Activated naive CD8-positive, alpha-beta T cell (primary cell): Measurements from ENCODE around the gene DDX59.

Source experiments
- H3K27ac Mint-ChIP-seq: one replicate; pipeline ENCODE4 v1.8.0; 2021; ENCODE audit warnings: mixed read lengths
- H3K27me3 Mint-ChIP-seq: one replicate; pipeline ENCODE4 v1.8.0; 2021; ENCODE audit warnings: mixed read lengths
- H3K36me3 Mint-ChIP-seq: one replicate; pipeline ENCODE4 v1.8.0; 2021; ENCODE audit warnings: mixed read lengths
- H3K4me1 Mint-ChIP-seq: one replicate; pipeline ENCODE4 v1.8.0; 2021; ENCODE audit warnings: low read depth, mixed read lengths
- H3K4me3 Mint-ChIP-seq: one replicate; pipeline ENCODE4 v1.8.0; 2021; ENCODE audit warnings: mild to moderate bottlenecking, mixed read lengths
- H3K9me3 Mint-ChIP-seq: one replicate; pipeline ENCODE4 v1.8.0; 2021; ENCODE audit warnings: low read depth, mixed read lengths

Gene DDX59

GRCh38 chr1:200627575-200628222 lies 42.0 kb downstream of the DDX59 start:
- Mint-ChIP-seq H3K4me1 (peaks cover 34% of the 10 kb centered on the region), H3K4me3 (peak overlapping the region; percentile 35), H3K27me3 (no peaks in the 10 kb centered on the region), H3K27ac (peak overlapping the region; percentile 50), H3K36me3 (no peaks in the 10 kb centered on the region), H3K9me3 (no peaks in the 10 kb centered on the region)

- no peak overlapping the region for H3K27ac Mint-ChIP-seq
- no peak overlapping the region for H3K4me3 Mint-ChIP-seq
- H3K27me3 Mint-ChIP-seq: no peaks in the 10 kb centered on the region
- H3K9me3 Mint-ChIP-seq: no peaks in the 10 kb centered on the region
- H3K4me1 Mint-ChIP-seq: peaks cover 37% of the 10 kb centered on the region
- no peaks in the 10 kb centered on the region for H3K36me3 Mint-ChIP-seq
These were observed 42.7 kb downstream of the DDX59 start for GRCh38 chr1:200626853-200627534.

- Mint-ChIP-seq H3K9me3 (no peaks in the 10 kb centered on the region), H3K36me3 (no peaks in the 10 kb centered on the region), H3K4me3 (no peak overlapping the region), H3K4me1 (peaks cover 41% of the 10 kb centered on the region), H3K27ac (peak overlapping the region; percentile 70), H3K27me3 (no peaks in the 10 kb centered on the region)
These were observed 44.3 kb downstream of the DDX59 start for GRCh38 chr1:200625381-200625824.

- Mint-ChIP-seq H3K9me3 (no peaks in the 10 kb centered on the region), H3K4me3 (no peak overlapping the region), H3K36me3 (no peaks in the 10 kb centered on the region), H3K4me1 (peaks cover 45% of the 10 kb centered on the region), H3K27me3 (no peaks in the 10 kb centered on the region), H3K27ac (peak overlapping the region; percentile 70)
These were observed 44.9 kb downstream of the DDX59 start for GRCh38 chr1:200624679-200625335.

- Mint-ChIP-seq H3K27ac (peak within 1 kb of the TSS; percentile 41), H3K36me3 (no peaks in the 10 kb centered on the region), H3K27me3 (peaks cover 2% of the 10 kb centered on the region), H3K4me3 (peak within 1 kb of the TSS; percentile 95), H3K4me1 (peaks cover 24% of the 10 kb centered on the region), H3K9me3 (no peaks in the 10 kb centered on the region)
These were observed 49.2 kb downstream of the DDX59 start, which contains the start of gene KIF14 for GRCh38 chr1:200620273-200621131. Gene KIF14, minus strand, starts transcription at chr1:200620751. Its CDS starts 2,028 bp downstream, at chr1:200618723.

GRCh38 chr1:200619894-200620272 lies 49.8 kb downstream of the DDX59 start:
- peaks cover 2% of the 10 kb centered on the region for H3K27me3 Mint-ChIP-seq
- peak overlapping the region; percentile 95 for H3K4me3 Mint-ChIP-seq
- H3K4me1 Mint-ChIP-seq: peaks cover 18% of the 10 kb centered on the region
- no peaks in the 10 kb centered on the region for H3K9me3 Mint-ChIP-seq
- no peaks in the 10 kb centered on the region for H3K36me3 Mint-ChIP-seq
- peak overlapping the region; percentile 34 for H3K27ac Mint-ChIP-seq

GRCh38 chr1:200610846-200611245 lies 58.9 kb downstream of the DDX59 start:
- Mint-ChIP-seq H3K4me1 (no peaks in the 10 kb centered on the region), H3K27me3 (no peaks in the 10 kb centered on the region), H3K36me3 (no peaks in the 10 kb centered on the region), H3K9me3 (no peaks in the 10 kb centered on the region), H3K4me3 (no peak overlapping the region), H3K27ac (no peak overlapping the region)

- H3K27ac Mint-ChIP-seq: no peak overlapping the region
- H3K4me1 Mint-ChIP-seq: no peaks in the 10 kb centered on the region
- H3K9me3 Mint-ChIP-seq: no peaks in the 10 kb centered on the region
- no peak overlapping the region for H3K4me3 Mint-ChIP-seq
- H3K27me3 Mint-ChIP-seq: no peaks in the 10 kb centered on the region
- no peaks in the 10 kb centered on the region for H3K36me3 Mint-ChIP-seq
These were observed 67.1 kb downstream of the DDX59 start for GRCh38 chr1:200602632-200603031.
